Uterus (tissue), 2 donors: Measurements from ENCODE around the gene BRD9.

Experiments
- CTCF ChIP-seq, 4 experiments: fragments of 200-600 bp in 2 of 4; fragments of 450-650 bp in 2 of 4; sonication (generic) in 2 of 4; IDR thresholded peaks; one replicate each; pipeline ENCODE4 v1.5.1; 2016 to 2019; ENCODE audit warnings: antibody characterized with exemption in 4 of 4, mild to moderate bottlenecking in 2 of 4, moderate library complexity in 1 of 4
- POLR2A ChIP-seq, 2 donors: fragments of 450-650 bp; IDR thresholded peaks; one replicate each; pipeline ENCODE4 v1.6.1; 2016; ENCODE audit warnings: antibody characterized with exemption in 2 of 2, mild to moderate bottlenecking in 1 of 2, moderate library complexity in 1 of 2

- TF ChIP-seq CTCF (IDR thresholded peaks at IDR 0.05) (no peak), POLR2A (IDR thresholded peaks at IDR 0.05) (no peak)
Observed at GRCh38 chr5:908172-908571, 15.6 kb upstream of the BRD9 start.
